ENCODE results near the gene HSPA14.
"Not testable (repeated sequence)": the region's sequence is repeated elsewhere in the genome, so short reads cannot be mapped to it uniquely, and the experiment has no call there.

- TF ChIP-seq, protein P1, sequence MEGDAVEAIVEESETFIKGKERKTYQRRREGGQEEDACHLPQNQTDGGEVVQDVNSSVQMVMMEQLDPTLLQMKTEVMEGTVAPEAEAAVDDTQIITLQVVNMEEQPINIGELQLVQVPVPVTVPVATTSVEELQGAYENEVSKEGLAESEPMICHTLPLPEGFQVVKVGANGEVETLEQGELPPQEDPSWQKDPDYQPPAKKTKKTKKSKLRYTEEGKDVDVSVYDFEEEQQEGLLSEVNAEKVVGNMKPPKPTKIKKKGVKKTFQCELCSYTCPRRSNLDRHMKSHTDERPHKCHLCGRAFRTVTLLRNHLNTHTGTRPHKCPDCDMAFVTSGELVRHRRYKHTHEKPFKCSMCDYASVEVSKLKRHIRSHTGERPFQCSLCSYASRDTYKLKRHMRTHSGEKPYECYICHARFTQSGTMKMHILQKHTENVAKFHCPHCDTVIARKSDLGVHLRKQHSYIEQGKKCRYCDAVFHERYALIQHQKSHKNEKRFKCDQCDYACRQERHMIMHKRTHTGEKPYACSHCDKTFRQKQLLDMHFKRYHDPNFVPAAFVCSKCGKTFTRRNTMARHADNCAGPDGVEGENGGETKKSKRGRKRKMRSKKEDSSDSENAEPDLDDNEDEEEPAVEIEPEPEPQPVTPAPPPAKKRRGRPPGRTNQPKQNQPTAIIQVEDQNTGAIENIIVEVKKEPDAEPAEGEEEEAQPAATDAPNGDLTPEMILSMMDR (IDR thresholded peaks at IDR 0.05 in 2 of 3, conservative IDR thresholded peaks at IDR 0.05 in 1 of 3; ENCODE audit: borderline replicate concordance in 1 of 3, insufficient read depth in 1 of 3, low read depth in 2 of 3, low read length in 2 of 3): not testable (repeated sequence)
- TF ChIP-seq, protein P2, sequence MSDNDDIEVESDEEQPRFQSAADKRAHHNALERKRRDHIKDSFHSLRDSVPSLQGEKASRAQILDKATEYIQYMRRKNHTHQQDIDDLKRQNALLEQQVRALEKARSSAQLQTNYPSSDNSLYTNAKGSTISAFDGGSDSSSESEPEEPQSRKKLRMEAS (IDR thresholded peaks at IDR 0.05): not testable (repeated sequence)
Measured at GRCh38 chr10:14816717-14817116, 21.4 kb upstream of the HSPA14 start.

All from HCT116 (cell line).